Measurements from ENCODE around the gene CLMN.
"Not testable (repeated sequence)": the region's sequence is repeated elsewhere in the genome, so short reads cannot be mapped to it uniquely, and the experiment has no call there.

The CLMN gene

GRCh38 chr14:95207475-95208233 lies 112.1 kb downstream of the CLMN start:
- H3K4me3 ChIP-seq (ENCODE audit: low read length) = no peak overlapping the region
- no peak overlapping the region for H2AFZ ChIP-seq (ENCODE audit: low read depth, low read length)
- peaks cover 2% of the 10 kb centered on the region for H3K4me1 ChIP-seq (ENCODE audit: insufficient read depth, low read length)

DNA sequence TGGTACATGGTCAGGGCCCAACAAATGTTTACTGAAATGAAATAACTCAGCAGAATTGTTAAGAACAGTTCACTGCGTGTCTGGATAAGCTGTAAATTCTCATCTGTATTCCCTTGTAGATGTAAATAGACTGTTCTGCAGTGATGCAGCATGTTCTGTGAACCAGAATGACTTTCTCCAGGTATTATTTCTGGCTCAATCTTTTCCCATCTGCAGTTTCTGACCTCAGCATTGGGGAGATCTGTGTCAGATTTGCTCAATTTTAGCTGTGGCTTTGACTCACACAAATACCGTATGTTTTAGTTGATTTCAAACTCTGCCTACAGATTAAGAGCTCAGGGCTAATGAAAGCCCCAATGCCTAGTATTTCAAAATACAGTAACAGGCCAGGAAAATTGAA lies 113.2 kb downstream of the CLMN start:
- H3K4me1 ChIP-seq (ENCODE audit: insufficient read depth, low read length) = peaks cover 2% of the 10 kb centered on the region
- no peak overlapping the region for H3K4me3 ChIP-seq (ENCODE audit: low read length)
- H3K9me3 ChIP-seq (ENCODE audit: low read length) = peaks cover 18% of the 10 kb centered on the region
- H3K36me3 ChIP-seq (ENCODE audit: insufficient read depth, low read length) = peaks cover 8% of the 10 kb centered on the region
- no peaks in the 10 kb centered on the region for H3K27me3 ChIP-seq (ENCODE audit: insufficient read depth, low read length)
- no peak overlapping the region for H2AFZ ChIP-seq (ENCODE audit: low read depth, low read length)

More at GRCh38 chr14:95207475-95208233, 112.1 kb downstream of the CLMN start:
- peaks cover 16% of the 10 kb centered on the region for H3K9me3 ChIP-seq (ENCODE audit: low read length)
- H3K36me3 ChIP-seq (ENCODE audit: insufficient read depth, low read length) = peaks cover 8% of the 10 kb centered on the region
- no peaks in the 10 kb centered on the region for H3K27me3 ChIP-seq (ENCODE audit: insufficient read depth, low read length)

DNA sequence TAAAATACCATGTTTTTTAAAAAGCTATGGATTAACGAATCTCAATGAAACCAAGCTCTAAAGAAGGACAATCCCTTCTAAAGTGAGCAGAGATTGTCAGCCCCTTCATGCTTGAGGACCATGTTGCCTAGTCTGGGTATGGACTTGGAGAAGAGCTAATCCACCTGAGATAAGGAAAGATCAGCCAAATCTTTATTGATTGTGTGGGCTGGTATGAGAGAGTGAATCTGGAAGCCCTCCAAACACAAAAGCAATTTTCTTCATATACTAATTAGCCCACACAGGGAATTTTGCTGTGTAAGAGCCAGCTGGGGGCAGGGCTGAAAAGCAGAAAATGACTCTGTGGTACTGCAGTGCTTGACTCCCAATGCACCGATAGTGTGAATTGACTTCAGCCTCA lies 115.0 kb downstream of the CLMN start:
- Histone ChIP-seq H3K36me3 (ENCODE audit: insufficient read depth, low read length) (peaks cover 8% of the 10 kb centered on the region), H3K4me3 (ENCODE audit: low read length) (no peak overlapping the region), H3K27me3 (ENCODE audit: insufficient read depth, low read length) (no peaks in the 10 kb centered on the region), H3K4me1 (ENCODE audit: insufficient read depth, low read length) (peaks cover 2% of the 10 kb centered on the region), H3K9me3 (ENCODE audit: low read length) (peaks cover 18% of the 10 kb centered on the region), H2AFZ (ENCODE audit: low read depth, low read length) (no peak overlapping the region)

- not testable (repeated sequence) for H2AFZ ChIP-seq (ENCODE audit: low read depth, low read length); H3K4me1 ChIP-seq (ENCODE audit: insufficient read depth, low read length); H3K27me3 ChIP-seq (ENCODE audit: insufficient read depth, low read length); H3K4me3 ChIP-seq (ENCODE audit: low read length); H3K36me3 ChIP-seq (ENCODE audit: insufficient read depth, low read length)
- peaks cover 18% of the 10 kb centered on the region for H3K9me3 ChIP-seq (ENCODE audit: low read length)
Observed at GRCh38 chr14:95201745-95202144, 118.0 kb downstream of the CLMN start.

- H3K36me3 ChIP-seq (ENCODE audit: insufficient read depth, low read length) = peaks cover 8% of the 10 kb centered on the region
- no peak overlapping the region for H2AFZ ChIP-seq (ENCODE audit: low read depth, low read length)
- no peak overlapping the region for H3K4me3 ChIP-seq (ENCODE audit: low read length)
- no peaks in the 10 kb centered on the region for H3K4me1 ChIP-seq (ENCODE audit: insufficient read depth, low read length)
- H3K27me3 ChIP-seq (ENCODE audit: insufficient read depth, low read length) = no peaks in the 10 kb centered on the region
- H3K9me3 ChIP-seq (ENCODE audit: low read length) = peaks cover 18% of the 10 kb centered on the region
Observed at GRCh38 chr14:95200404-95200803, 119.3 kb downstream of the CLMN start.

- Histone ChIP-seq H3K36me3 (ENCODE audit: insufficient read depth, low read length) (peaks cover 8% of the 10 kb centered on the region), H2AFZ (ENCODE audit: low read depth, low read length) (no peak overlapping the region), H3K4me3 (ENCODE audit: low read length) (no peak overlapping the region), H3K4me1 (ENCODE audit: insufficient read depth, low read length) (no peaks in the 10 kb centered on the region), H3K9me3 (ENCODE audit: low read length) (peaks cover 14% of the 10 kb centered on the region), H3K27me3 (ENCODE audit: insufficient read depth, low read length) (no peaks in the 10 kb centered on the region)
Observed at GRCh38 chr14:95199298-95199983, 120.3 kb downstream of the CLMN start.

GRCh38 chr14:95198320-95198719 lies 121.4 kb downstream of the CLMN start:
- Histone ChIP-seq H3K9me3 (ENCODE audit: low read length) (peaks cover 6% of the 10 kb centered on the region), H3K4me3 (ENCODE audit: low read length) (no peak overlapping the region), H2AFZ (ENCODE audit: low read depth, low read length) (no peak overlapping the region), H3K36me3 (ENCODE audit: insufficient read depth, low read length) (peaks cover 3% of the 10 kb centered on the region), H3K27me3 (ENCODE audit: insufficient read depth, low read length) (no peaks in the 10 kb centered on the region), H3K4me1 (ENCODE audit: insufficient read depth, low read length) (no peaks in the 10 kb centered on the region)

DNA sequence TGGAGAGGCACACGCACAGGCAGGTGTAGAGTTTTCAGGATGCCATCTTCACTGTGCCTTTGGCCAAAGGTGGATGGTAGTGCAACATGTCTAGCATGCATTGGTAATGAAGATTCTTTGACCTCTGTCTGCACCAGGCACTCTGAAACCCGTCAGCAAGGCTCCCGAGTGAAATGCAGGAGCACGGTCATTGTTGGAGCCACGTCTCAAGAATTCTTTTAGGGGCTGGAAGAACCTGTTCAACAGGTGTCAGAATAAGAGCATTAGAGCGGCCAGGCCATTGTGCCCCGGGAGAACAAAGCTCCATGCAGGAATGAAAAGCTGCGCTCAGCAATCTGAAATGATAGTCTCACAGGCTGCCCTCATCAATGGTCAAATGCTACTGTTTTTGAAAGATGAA lies 122.2 kb downstream of the CLMN start:
- no peaks in the 10 kb centered on the region for H3K27me3 ChIP-seq (ENCODE audit: insufficient read depth, low read length)

DNA sequence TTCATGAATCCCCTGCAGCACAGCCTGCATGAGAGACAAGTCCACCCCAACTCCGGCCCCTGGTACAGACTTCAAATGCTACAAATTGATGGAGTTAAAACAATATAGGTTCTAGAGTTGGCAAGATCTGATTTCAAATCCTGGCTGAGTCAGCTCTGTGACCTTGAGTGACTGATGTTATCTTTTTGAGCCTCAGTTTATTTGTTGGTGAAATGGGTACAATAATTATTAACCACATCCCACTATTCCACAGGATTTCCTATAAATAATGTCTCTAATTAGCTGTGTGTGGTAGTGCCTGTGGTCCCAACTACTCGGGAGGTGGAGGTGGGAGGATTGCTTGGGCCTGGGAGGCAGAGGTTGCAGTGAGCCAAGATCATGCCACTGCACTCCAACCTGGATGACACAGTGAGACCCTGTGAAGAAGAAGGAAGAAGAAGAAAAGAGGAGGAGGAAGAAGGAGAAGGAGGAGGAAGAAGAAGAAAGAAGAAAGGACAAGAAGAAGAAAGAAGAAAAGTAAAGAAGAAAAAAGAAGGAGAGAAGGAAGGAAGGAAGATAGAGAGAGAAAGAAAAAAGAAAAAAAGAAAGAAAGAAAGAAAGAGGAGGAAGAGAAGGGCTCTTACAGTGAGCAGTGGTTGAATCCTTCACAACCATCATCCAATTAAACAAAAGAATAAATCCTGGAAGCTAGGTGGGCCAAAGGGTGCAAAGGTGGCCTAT lies 122.7 kb downstream of the CLMN start:
- H3K36me3 ChIP-seq (ENCODE audit: insufficient read depth, low read length) = no peaks in the 10 kb centered on the region

More for the DNA sequence above, 122.2 kb downstream of the CLMN start:
- Histone ChIP-seq H3K36me3 (ENCODE audit: insufficient read depth, low read length) (no peaks in the 10 kb centered on the region), H3K9me3 (ENCODE audit: low read length) (peaks cover 3% of the 10 kb centered on the region), H2AFZ (ENCODE audit: low read depth, low read length) (no peak overlapping the region), H3K4me1 (ENCODE audit: insufficient read depth, low read length) (no peaks in the 10 kb centered on the region), H3K4me3 (ENCODE audit: low read length) (no peak overlapping the region)

DNA sequence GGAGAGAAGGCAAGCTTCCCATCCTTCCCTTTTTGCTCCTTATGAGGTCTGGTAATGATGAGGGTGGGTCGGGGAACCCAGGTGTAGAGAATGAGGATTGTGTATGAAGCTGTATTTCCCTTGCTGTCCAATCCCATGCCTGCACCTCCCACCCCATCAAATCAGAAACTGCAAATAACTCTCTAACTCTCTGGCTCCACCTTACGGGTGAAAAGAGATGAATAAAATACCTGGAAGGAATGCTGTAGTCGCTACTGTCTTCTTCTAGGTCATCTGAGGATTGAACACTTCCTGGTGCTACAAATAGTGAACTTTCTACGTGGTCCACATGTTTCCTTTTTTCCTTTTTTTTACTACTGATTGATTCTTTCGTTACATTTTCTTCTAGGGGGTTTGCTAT lies 123.4 kb downstream of the CLMN start:
- no peak overlapping the region for H2AFZ ChIP-seq (ENCODE audit: low read depth, low read length)
- H3K36me3 ChIP-seq (ENCODE audit: insufficient read depth, low read length) = no peaks in the 10 kb centered on the region
- H3K27me3 ChIP-seq (ENCODE audit: insufficient read depth, low read length) = no peaks in the 10 kb centered on the region
- H3K9me3 ChIP-seq (ENCODE audit: low read length) = no peaks in the 10 kb centered on the region
- H3K4me1 ChIP-seq (ENCODE audit: insufficient read depth, low read length) = no peaks in the 10 kb centered on the region
- no peak overlapping the region for H3K4me3 ChIP-seq (ENCODE audit: low read length)

More for the DNA sequence above, 122.7 kb downstream of the CLMN start:
- no peaks in the 10 kb centered on the region for H3K27me3 ChIP-seq (ENCODE audit: insufficient read depth, low read length)
- no peaks in the 10 kb centered on the region for H3K4me1 ChIP-seq (ENCODE audit: insufficient read depth, low read length)
- H3K9me3 ChIP-seq (ENCODE audit: low read length) = no peaks in the 10 kb centered on the region
- no peak overlapping the region for H2AFZ ChIP-seq (ENCODE audit: low read depth, low read length)
- H3K4me3 ChIP-seq (ENCODE audit: low read length) = no peak overlapping the region

DNA sequence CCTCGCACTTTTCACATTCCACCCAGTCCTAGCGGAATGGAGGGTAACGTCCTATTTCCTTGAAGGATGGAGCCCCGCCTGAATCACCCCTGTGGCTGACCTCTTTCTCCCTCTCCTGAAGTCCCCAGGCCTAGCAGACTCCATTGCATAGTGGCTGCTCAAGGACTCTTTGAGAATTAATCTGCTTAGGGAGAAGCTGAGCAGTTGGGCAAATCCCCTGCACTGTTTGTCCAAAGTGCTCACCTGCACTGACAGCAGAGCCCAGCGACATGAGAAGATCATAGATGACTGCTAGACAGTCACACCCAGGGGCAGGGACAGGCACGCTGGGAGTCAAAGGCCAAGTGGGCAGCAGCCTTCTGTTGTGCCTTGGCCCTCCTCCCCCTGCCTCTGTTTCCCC lies 124.7 kb downstream of the CLMN start:
- Histone ChIP-seq H3K27me3 (ENCODE audit: insufficient read depth, low read length) (no peaks in the 10 kb centered on the region), H3K4me1 (ENCODE audit: insufficient read depth, low read length) (no peaks in the 10 kb centered on the region), H2AFZ (ENCODE audit: low read depth, low read length) (no peak overlapping the region), H3K4me3 (ENCODE audit: low read length) (no peak overlapping the region), H3K36me3 (ENCODE audit: insufficient read depth, low read length) (no peaks in the 10 kb centered on the region), H3K9me3 (ENCODE audit: low read length) (no peaks in the 10 kb centered on the region)

GRCh38 chr14:95193081-95193480 lies 126.6 kb downstream of the CLMN start:
- no peak overlapping the region for H2AFZ ChIP-seq (ENCODE audit: low read depth, low read length)
- no peaks in the 10 kb centered on the region for H3K27me3 ChIP-seq (ENCODE audit: insufficient read depth, low read length)
- H3K9me3 ChIP-seq (ENCODE audit: low read length) = no peaks in the 10 kb centered on the region
- H3K36me3 ChIP-seq (ENCODE audit: insufficient read depth, low read length) = no peaks in the 10 kb centered on the region
- no peaks in the 10 kb centered on the region for H3K4me1 ChIP-seq (ENCODE audit: insufficient read depth, low read length)
- H3K4me3 ChIP-seq (ENCODE audit: low read length) = no peak overlapping the region

DNA sequence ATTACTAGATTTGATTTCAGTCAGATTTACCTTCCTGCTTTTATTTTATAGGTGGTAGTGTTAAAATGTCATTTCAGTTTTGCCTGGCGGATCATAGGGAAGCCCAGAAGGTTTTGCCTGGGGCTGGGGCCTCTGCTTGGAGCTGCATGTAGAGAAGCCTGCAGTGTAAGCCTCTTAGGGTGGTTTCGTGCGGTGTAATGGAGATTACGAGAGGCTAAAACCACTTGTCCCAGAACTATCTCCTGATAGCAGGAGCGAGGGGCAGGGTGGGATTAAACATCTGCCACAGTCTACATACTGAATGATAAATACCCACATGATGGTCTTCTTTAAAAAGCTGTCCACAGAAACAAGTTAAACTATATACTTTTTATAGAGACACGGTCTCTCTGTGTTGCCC lies 127.4 kb downstream of the CLMN start:
- no peak overlapping the region for H2AFZ ChIP-seq (ENCODE audit: low read depth, low read length)
- H3K36me3 ChIP-seq (ENCODE audit: insufficient read depth, low read length) = no peaks in the 10 kb centered on the region
- no peaks in the 10 kb centered on the region for H3K4me1 ChIP-seq (ENCODE audit: insufficient read depth, low read length)
- H3K27me3 ChIP-seq (ENCODE audit: insufficient read depth, low read length) = no peaks in the 10 kb centered on the region
- no peak overlapping the region for H3K4me3 ChIP-seq (ENCODE audit: low read length)
- H3K9me3 ChIP-seq (ENCODE audit: low read length) = no peaks in the 10 kb centered on the region
